ENCODE data around the gene ADGRG6. TPM values are rescaled to one million over a fixed set of nuclear protein-coding genes. Genes with fewer than 3 reads are reported as not detected.
A peak's percentile ranks its signal among the peaks of the same experiment; 100 is the strongest.

The ADGRG6 gene
- total and polyA plus RNA-seq, 2 donors (not counting 1 experiment from before 2014, with no cell fraction given): 49.9 to 67.2 TPM

GRCh38 chr6:142482974-142483373 is 181.2 kb downstream of the ADGRG6 start:
- no peaks in the 10 kb centered on the region for H3K4me1 ChIP-seq (ENCODE audit: control insufficient read depth, extremely low read depth, insufficient read depth, low read length)
- H3K4me3 ChIP-seq (replicated peaks in 1 of 4; ENCODE audit: control extremely low read depth in 1 of 4, insufficient read depth in 1 of 4, low read depth in 3 of 4, low read length in 4 of 4): no peak overlapping the region
- H3K27ac ChIP-seq (ENCODE audit: insufficient read depth, low read length): no peak overlapping the region
- no peaks in the 10 kb centered on the region for H3K36me3 ChIP-seq (ENCODE audit: control insufficient read depth, insufficient read depth, low read length)
- H4K20me1 ChIP-seq (ENCODE audit: control insufficient read depth, extremely low read depth, insufficient read depth, low read length): no peaks in the 10 kb centered on the region
- no peaks in the 10 kb centered on the region for H3K79me2 ChIP-seq (ENCODE audit: control insufficient read depth, insufficient read depth, low read length)
- no peaks in the 10 kb centered on the region for H3K27me3 ChIP-seq (ENCODE audit: control insufficient read depth, insufficient read depth, low read length)
- no peak overlapping the region for H3K4me2 ChIP-seq (ENCODE audit: extremely low read depth, insufficient read depth, low read length)
- TF ChIP-seq CTCF (conservative IDR thresholded peaks at IDR 0.05 in 1 of 2, IDR thresholded peaks at IDR 0.05 in 1 of 2; ENCODE audit: low read depth in 1 of 2, low read length in 2 of 2): no peak
- no peak for TF ChIP-seq EZH2 (IDR thresholded peaks at IDR 0.05; ENCODE audit: low read length, missing control alignments)
- H3K9me3 ChIP-seq (ENCODE audit: control insufficient read depth, insufficient read depth, low read depth, low read length): no peaks in the 10 kb centered on the region
- DNase-seq (ENCODE audit: low read depth in 2 of 2): peak in 1 of 2 donors; percentile 35
- H2AFZ ChIP-seq (ENCODE audit: low read length): no peak overlapping the region
- H3K9ac ChIP-seq (ENCODE audit: insufficient read depth, low read length): no peak overlapping the region

- Histone ChIP-seq H3K9ac (ENCODE audit: insufficient read depth, low read length) (no peak overlapping the region), H3K4me2 (ENCODE audit: extremely low read depth, insufficient read depth, low read length) (no peak overlapping the region), H3K9me3 (ENCODE audit: control insufficient read depth, insufficient read depth, low read depth, low read length) (no peaks in the 10 kb centered on the region), H3K36me3 (ENCODE audit: control insufficient read depth, insufficient read depth, low read length) (no peaks in the 10 kb centered on the region), H3K4me1 (ENCODE audit: control insufficient read depth, extremely low read depth, insufficient read depth, low read length) (no peaks in the 10 kb centered on the region), H3K27ac (ENCODE audit: insufficient read depth, low read length) (no peak overlapping the region), H3K27me3 (ENCODE audit: control insufficient read depth, insufficient read depth, low read length) (no peaks in the 10 kb centered on the region), H3K4me3 (replicated peaks in 1 of 4; ENCODE audit: control extremely low read depth in 1 of 4, insufficient read depth in 1 of 4, low read depth in 3 of 4, low read length in 4 of 4) (no peak overlapping the region), H4K20me1 (ENCODE audit: control insufficient read depth, extremely low read depth, insufficient read depth, low read length) (no peaks in the 10 kb centered on the region), H2AFZ (ENCODE audit: low read length) (no peak overlapping the region), H3K79me2 (ENCODE audit: control insufficient read depth, insufficient read depth, low read length) (no peaks in the 10 kb centered on the region)
- TF ChIP-seq CTCF (conservative IDR thresholded peaks at IDR 0.05 in 1 of 2, IDR thresholded peaks at IDR 0.05 in 1 of 2; ENCODE audit: low read depth in 1 of 2, low read length in 2 of 2): no peak
- peak; percentile 43 to 72 for DNase-seq (ENCODE audit: low read depth in 2 of 2)
These were observed 183.4 kb downstream of the ADGRG6 start for GRCh38 chr6:142485256-142485655.

GRCh38 chr6:142489722-142490610 is 188.2 kb downstream of the ADGRG6 start:
- Histone ChIP-seq H3K36me3 (ENCODE audit: control insufficient read depth, insufficient read depth, low read length) (no peaks in the 10 kb centered on the region), H4K20me1 (ENCODE audit: control insufficient read depth, extremely low read depth, insufficient read depth, low read length) (no peaks in the 10 kb centered on the region), H3K4me2 (ENCODE audit: extremely low read depth, insufficient read depth, low read length) (no peak overlapping the region), H3K9me3 (ENCODE audit: control insufficient read depth, insufficient read depth, low read depth, low read length) (no peaks in the 10 kb centered on the region), H3K27ac (ENCODE audit: insufficient read depth, low read length) (no peak overlapping the region), H3K79me2 (ENCODE audit: control insufficient read depth, insufficient read depth, low read length) (no peaks in the 10 kb centered on the region), H3K27me3 (ENCODE audit: control insufficient read depth, insufficient read depth, low read length) (no peaks in the 10 kb centered on the region), H2AFZ (ENCODE audit: low read length) (no peak overlapping the region), H3K9ac (ENCODE audit: insufficient read depth, low read length) (no peak overlapping the region), H3K4me1 (ENCODE audit: control insufficient read depth, extremely low read depth, insufficient read depth, low read length) (no peaks in the 10 kb centered on the region), H3K4me3 (replicated peaks in 1 of 4; ENCODE audit: control extremely low read depth in 1 of 4, insufficient read depth in 1 of 4, low read depth in 3 of 4, low read length in 4 of 4) (no peak overlapping the region)
- peak in 1 of 2 donors; percentile 62 for DNase-seq (ENCODE audit: low read depth in 2 of 2)
- TF ChIP-seq CTCF (conservative IDR thresholded peaks at IDR 0.05 in 1 of 2, IDR thresholded peaks at IDR 0.05 in 1 of 2; ENCODE audit: low read depth in 1 of 2, low read length in 2 of 2): no peak
- TF ChIP-seq EZH2 (IDR thresholded peaks at IDR 0.05; ENCODE audit: low read length, missing control alignments): no peak

Other genes with a start within 250 kb of the ADGRG6 start
- gene GJE1, start 169.1 kb upstream of the ADGRG6 start, total RNA-seq: not detected in 2 replicates
- not detected in 2 replicates for gene GJE1, start 169.1 kb upstream of the ADGRG6 start, polyA plus RNA-seq
- under 0.01 TPM in 1 of 2 replicates, not detected in the other for gene NMBR, start 154.9 kb upstream of the ADGRG6 start, total RNA-seq
- 0.05 TPM in 1 of 2 replicates, not detected in the other for gene NMBR, start 154.9 kb upstream of the ADGRG6 start, polyA plus RNA-seq
- gene VTA1, start 154.7 kb upstream of the ADGRG6 start, total RNA-seq: 25.9 and 26.3 TPM in 2 replicates
- 95.4 and 99.3 TPM in 2 replicates for gene VTA1, start 154.7 kb upstream of the ADGRG6 start, polyA plus RNA-seq